ENCODE measurements around the gene OVCH1.

OVCH1 gene

GRCh38 chr12:29425722-29426121 is 71.8 kb downstream of the OVCH1 start:
- no peak for TF ChIP-seq POLR2A (IDR thresholded peaks at IDR 0.05; ENCODE audit: extremely low read depth, insufficient read length)
- TF ChIP-seq MAX (IDR thresholded peaks at IDR 0.05; ENCODE audit: low read depth, low read length): no peak
- TF ChIP-seq MYC (IDR thresholded peaks at IDR 0.05; ENCODE audit: low read depth, low read length): no peak
- TF ChIP-seq, protein P1, sequence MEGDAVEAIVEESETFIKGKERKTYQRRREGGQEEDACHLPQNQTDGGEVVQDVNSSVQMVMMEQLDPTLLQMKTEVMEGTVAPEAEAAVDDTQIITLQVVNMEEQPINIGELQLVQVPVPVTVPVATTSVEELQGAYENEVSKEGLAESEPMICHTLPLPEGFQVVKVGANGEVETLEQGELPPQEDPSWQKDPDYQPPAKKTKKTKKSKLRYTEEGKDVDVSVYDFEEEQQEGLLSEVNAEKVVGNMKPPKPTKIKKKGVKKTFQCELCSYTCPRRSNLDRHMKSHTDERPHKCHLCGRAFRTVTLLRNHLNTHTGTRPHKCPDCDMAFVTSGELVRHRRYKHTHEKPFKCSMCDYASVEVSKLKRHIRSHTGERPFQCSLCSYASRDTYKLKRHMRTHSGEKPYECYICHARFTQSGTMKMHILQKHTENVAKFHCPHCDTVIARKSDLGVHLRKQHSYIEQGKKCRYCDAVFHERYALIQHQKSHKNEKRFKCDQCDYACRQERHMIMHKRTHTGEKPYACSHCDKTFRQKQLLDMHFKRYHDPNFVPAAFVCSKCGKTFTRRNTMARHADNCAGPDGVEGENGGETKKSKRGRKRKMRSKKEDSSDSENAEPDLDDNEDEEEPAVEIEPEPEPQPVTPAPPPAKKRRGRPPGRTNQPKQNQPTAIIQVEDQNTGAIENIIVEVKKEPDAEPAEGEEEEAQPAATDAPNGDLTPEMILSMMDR (IDR thresholded peaks at IDR 0.05; ENCODE audit: low read depth, low read length): no peak
- H3K4me3 ChIP-seq (ENCODE audit: low read depth, low read length): no peak overlapping the region
- no peak for DNase-seq (ENCODE audit: low read depth)

DNA sequence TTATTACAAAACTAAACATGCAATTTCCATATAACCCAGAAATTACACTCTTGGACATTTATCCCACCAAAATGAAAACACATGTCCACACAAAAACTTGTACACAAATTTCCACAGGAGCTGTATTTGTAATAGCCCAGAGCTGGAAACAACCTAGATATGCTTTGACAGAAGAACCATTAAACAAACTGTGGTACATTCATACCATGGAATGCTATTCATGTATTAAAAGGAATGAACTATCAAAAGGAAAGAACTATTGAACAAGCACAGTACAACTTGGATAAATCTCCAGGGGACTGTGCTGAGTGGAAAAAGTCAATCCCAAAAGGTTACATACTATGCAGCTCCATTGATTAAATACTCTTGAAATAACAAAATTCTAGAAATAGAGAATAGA is 80.7 kb downstream of the OVCH1 start:
- no peak overlapping the region for H3K4me3 ChIP-seq (ENCODE audit: low read depth, low read length)
- TF ChIP-seq MAX (IDR thresholded peaks at IDR 0.05; ENCODE audit: low read depth, low read length) (no peak), MYC (IDR thresholded peaks at IDR 0.05; ENCODE audit: low read depth, low read length) (no peak), POLR2A (IDR thresholded peaks at IDR 0.05; ENCODE audit: extremely low read depth, insufficient read length) (no peak)
- TF ChIP-seq, protein P1 (IDR thresholded peaks at IDR 0.05; ENCODE audit: low read depth, low read length): no peak
- no peak for DNase-seq (ENCODE audit: low read depth)

DNA sequence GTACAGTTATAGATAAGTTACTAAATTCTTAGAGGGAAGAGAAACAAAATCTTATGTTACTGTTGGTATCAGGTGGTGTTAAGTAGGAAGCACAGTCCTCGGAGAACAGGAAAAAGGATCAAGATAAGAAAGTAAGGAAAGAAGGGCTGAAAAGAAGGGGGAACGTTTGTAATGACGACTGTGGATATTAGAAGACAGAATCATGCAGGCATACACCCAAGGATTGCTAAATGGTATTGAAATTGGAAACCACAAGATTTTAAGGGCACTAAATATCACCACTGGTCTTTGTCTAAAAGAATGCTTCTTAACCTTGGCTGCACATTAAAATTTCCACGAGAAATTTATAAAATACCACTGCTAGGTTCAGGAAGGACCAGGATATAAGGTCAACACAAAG is 82.4 kb downstream of the OVCH1 start:
- TF ChIP-seq POLR2A (IDR thresholded peaks at IDR 0.05; ENCODE audit: extremely low read depth, insufficient read length): no peak
- no peak for TF ChIP-seq MYC (IDR thresholded peaks at IDR 0.05; ENCODE audit: low read depth, low read length)
- no peak for TF ChIP-seq MAX (IDR thresholded peaks at IDR 0.05; ENCODE audit: low read depth, low read length)
- TF ChIP-seq, protein P1 (IDR thresholded peaks at IDR 0.05; ENCODE audit: low read depth, low read length): no peak
- DNase-seq (ENCODE audit: low read depth): no peak
- H3K4me3 ChIP-seq (ENCODE audit: low read depth, low read length): no peak overlapping the region

DNA sequence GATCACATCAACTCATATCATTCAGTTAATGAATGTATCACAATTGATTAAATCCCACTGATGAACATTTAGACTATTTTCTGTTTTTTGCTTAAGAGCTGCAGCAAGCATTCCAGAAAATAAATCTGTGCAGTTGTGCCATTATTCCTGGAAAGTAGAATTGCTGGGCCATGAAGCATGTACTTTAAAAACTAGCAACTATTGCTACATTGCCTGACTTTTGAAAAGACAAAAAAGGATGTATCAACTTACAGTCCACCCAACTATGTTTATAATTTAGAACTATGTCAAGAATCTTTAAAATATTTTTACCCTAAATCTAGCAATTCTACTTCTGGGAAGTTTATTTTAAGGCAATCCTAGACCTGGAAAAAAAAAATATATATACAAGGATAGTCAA is 83.1 kb downstream of the OVCH1 start:
- DNase-seq (ENCODE audit: low read depth): no peak
- TF ChIP-seq POLR2A (IDR thresholded peaks at IDR 0.05; ENCODE audit: extremely low read depth, insufficient read length): no peak
- TF ChIP-seq MAX (IDR thresholded peaks at IDR 0.05; ENCODE audit: low read depth, low read length): no peak
- no peak for TF ChIP-seq MYC (IDR thresholded peaks at IDR 0.05; ENCODE audit: low read depth, low read length)
- TF ChIP-seq, protein P1 (IDR thresholded peaks at IDR 0.05; ENCODE audit: low read depth, low read length): no peak
- no peak overlapping the region for H3K4me3 ChIP-seq (ENCODE audit: low read depth, low read length)

DNA sequence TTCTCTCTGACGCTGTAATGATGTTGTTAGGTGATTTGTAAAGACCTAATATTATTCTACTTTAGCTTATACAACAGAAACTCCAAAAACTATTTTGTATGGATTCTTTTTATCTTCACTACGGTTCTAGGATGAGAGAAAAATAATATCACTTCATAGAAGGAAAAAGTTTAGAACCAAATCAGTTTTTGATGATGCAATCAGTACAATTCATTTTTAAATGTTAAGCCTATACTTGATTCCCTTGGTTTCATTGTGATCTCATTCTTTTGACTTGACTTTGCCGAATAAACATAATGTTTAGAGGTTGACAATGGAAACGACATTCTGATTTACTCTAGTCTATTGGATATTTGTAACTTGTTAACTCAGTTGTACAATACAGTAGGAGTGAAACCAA is 91.9 kb downstream of the OVCH1 start:
- DNase-seq (ENCODE audit: low read depth): no peak
- H3K4me3 ChIP-seq (ENCODE audit: low read depth, low read length): no peak overlapping the region
- TF ChIP-seq, protein P1 (IDR thresholded peaks at IDR 0.05; ENCODE audit: low read depth, low read length): no peak
- TF ChIP-seq MYC (IDR thresholded peaks at IDR 0.05; ENCODE audit: low read depth, low read length) (no peak), MAX (IDR thresholded peaks at IDR 0.05; ENCODE audit: low read depth, low read length) (no peak)

- no peak for DNase-seq (ENCODE audit: low read depth)
- no peak overlapping the region for H3K4me3 ChIP-seq (ENCODE audit: low read depth, low read length)
- TF ChIP-seq MYC (IDR thresholded peaks at IDR 0.05; ENCODE audit: low read depth, low read length) (no peak), MAX (IDR thresholded peaks at IDR 0.05; ENCODE audit: low read depth, low read length) (no peak), POLR2A (IDR thresholded peaks at IDR 0.05; ENCODE audit: extremely low read depth, insufficient read length) (no peak)
- TF ChIP-seq, protein P1 (IDR thresholded peaks at IDR 0.05; ENCODE audit: low read depth, low read length): no peak
These were observed 93.5 kb downstream of the OVCH1 start for GRCh38 chr12:29403991-29404390.

Measured in NB4 (cell line).